Stimulated activated CD4-positive, alpha-beta T cell treated with anti-CD3 and anti-CD28 coated beads, Interleukin-4, amount 100 ng/mL, for 48 hours (primary cell): ENCODE results near the gene PHLDB2.

Experiments
- DNase-seq, 2 donors: peaks; one replicate each; pipeline ENCODE4 v3.0.0-alpha.2; 2020; ENCODE audit warnings: low read depth in 2 of 2

Gene PHLDB2

DNA sequence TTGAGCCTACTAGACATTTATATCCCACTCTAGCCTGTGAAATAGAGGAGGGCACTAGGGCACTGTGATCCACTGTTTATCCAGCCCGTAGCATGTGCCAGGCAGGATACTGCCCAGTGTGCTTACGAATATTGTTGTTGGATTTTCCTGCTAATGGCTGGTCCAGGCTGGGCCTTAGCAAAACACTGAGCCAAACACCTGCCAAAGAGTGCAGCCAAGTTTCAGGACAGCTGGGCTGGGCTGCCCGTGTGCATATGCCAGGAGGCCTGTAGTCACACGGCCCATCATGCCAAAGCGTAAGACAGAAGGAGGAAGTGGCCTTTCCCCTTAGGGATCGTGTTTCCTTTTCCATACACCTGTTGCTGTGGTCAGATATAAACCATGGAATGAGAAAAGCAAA is 65.2 kb downstream of the PHLDB2 start:
- DNase-seq = no peak

GRCh38 chr3:111926266-111926676 is 67.2 kb downstream of the PHLDB2 start:
- no peak for DNase-seq

GRCh38 chr3:111928613-111929012 is 69.5 kb downstream of the PHLDB2 start:
- no peak for DNase-seq

GRCh38 chr3:111929484-111929883 is 70.4 kb downstream of the PHLDB2 start:
- DNase-seq = no peak

DNA sequence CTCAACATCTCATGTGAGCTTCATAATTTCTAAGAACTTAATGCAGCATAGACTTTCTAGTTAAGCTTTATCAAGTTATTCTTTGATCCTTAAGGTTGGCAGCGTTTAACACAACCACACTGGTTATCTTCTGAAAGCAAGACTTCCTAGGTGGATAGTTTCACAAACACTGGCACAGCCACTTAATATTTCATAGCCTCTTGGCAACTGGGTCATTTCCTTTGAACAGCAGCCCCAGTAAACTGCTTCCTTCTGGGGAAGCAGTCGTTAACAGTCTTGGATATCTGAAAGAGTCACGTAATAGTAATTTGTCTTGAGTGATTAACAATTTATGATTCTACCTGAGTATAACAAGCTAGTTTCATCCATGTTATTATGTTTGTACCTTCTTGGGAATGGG is 73.9 kb downstream of the PHLDB2 start:
- no peak for DNase-seq

DNA sequence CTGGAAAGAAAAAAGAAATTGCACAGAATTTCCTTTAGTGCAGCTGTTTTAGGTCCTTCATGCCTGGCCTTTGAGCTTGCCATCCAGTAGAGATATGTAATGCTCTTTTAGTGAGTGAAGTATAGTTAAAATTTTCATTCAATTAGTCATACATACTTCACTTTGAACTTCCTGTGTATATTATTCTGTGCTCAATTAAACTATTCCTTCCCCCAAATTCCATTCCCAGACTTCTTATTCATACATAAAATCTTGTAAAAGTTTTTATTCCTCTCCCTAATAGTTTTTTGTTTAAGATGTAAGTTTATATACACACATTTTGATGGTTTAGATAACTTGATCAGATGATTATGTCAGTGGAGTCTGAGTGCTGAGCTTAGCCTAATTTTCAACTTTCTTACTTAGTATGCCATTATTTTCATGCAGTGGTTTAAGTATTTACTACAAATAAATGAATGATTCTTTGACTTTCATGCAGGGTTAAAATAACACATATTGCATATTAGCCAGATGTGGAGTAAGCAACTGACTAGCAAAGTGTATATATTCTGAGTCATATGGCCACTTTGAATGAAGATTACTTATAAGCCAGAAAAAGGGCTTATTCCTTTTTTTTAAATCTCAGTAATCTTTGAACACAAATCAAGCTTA is 77.3 kb downstream of the PHLDB2 start:
- no peak for DNase-seq

DNA sequence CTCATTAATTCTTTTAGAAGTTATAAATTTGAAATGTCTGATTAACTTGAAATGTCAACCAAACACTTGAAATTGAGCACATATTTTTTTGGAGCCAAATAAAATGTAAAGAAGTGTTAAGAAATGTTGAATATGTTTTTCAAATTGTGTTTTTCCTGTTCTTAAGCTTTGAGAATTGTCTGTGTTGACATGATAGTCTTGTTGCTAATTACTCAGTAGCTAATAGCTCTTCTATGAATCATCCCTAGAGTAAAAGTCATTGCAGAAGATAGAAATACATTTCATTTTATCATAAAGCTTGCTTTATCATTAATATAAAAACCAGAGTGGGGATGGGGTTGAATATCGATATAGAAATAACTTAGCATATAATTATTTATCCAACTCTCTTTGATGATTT is 77.9 kb downstream of the PHLDB2 start:
- DNase-seq = no peak

DNA sequence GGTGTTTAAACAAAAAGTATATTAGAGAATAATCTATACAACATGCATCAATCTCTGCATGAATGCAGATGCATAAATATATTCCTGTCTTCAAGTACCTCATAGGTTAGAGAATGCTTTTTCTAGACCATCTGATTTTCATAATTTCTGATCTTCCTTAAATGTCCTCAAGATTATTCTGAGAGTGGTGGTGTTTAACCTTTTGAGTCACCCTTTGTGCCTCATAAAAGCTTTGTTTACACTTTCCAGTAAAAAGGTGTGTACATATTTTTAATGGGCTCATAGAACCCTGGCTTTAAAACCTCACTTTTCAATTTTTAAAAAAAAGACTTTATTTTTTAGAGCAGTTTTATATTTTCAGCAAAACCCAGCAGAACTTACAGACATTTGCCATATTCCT is 78.8 kb downstream of the PHLDB2 start:
- no peak for DNase-seq

GRCh38 chr3:111939873-111940272 is 80.8 kb downstream of the PHLDB2 start:
- DNase-seq = no peak

- no peak for DNase-seq
These were observed 84.5 kb downstream of the PHLDB2 start for GRCh38 chr3:111943533-111943932.

DNA sequence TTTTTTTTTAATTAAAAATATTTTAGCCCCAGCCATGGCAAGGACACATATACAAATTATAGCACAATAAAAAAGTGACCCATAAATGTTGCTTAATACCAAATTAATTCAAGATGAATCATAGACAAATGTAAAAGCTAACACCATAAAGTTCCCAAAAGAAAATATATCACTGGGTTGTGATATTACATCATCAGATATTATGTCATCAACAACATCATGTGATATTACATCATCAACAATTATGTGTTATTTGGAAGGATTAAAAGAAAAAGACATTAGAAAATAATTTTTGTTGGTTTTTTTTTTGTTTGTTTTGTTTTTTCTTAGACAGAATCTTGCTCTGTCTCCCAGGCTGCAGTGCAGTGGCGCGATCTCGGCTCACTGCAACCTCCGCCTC is 85.3 kb downstream of the PHLDB2 start:
- no peak for DNase-seq

DNA sequence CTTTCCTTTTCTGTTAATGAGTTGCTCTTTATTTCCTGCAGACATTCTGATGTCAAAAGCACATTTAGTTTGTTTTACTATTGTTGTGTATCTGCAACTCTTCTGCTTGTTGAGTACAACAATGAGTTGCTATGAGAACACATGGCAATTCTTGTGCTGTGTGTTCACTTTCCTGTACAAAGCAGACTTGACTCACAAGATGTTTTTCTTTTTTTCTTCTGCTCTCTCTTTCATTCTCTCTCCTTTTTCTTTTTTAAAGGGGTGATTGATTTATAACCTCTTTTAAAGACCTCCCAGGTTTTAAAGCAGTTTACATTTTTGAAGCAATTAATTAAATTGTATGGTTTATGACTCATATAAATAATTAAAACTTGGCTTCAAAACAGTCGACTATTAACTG is 88.2 kb downstream of the PHLDB2 start:
- no peak for DNase-seq

- DNase-seq = no peak
These were observed 89.7 kb downstream of the PHLDB2 start for GRCh38 chr3:111948786-111949185.

GRCh38 chr3:111949712-111950111 is 90.6 kb downstream of the PHLDB2 start:
- no peak for DNase-seq

DNA sequence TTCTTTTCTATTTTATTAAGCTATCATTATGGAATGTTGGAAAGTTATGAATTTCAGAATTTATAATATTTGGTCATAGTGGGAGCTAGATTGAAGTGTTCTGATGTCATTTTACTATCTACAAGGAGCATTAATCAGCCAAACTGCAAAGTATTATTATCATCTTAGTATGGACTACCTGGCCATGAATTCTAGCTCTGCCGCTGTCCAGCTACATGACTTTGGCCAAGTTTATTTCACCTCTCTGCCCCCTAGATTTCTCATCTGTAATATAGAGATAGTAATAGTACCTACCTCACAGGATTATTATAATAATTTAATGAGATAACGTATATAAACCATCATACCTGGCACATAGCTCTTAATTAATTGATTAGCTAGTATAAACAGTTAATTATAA is 92.0 kb downstream of the PHLDB2 start:
- no peak for DNase-seq

DNA sequence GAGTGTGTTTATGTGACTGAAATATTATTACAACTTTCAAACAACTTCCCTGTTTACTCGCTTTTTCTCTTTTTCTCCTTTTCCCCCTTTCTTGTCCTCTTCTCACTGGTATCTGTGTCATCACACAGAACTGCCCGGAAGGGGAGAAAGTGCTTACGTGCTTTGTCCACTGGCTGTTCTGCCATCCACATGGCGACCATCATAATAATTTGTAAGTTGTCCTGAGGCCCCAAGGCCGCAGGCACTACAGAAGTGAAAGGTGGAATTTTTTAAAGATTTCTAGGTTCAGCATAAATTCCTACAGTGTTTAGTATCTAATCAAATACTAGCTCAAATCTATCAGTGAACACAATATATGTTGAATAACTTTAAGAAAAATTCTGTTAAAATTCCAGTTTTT is 93.0 kb downstream of the PHLDB2 start:
- no peak for DNase-seq

GRCh38 chr3:111952866-111953450 is 93.9 kb downstream of the PHLDB2 start:
- DNase-seq = no peak

GRCh38 chr3:111954228-111954990 is 95.3 kb downstream of the PHLDB2 start:
- DNase-seq = no peak

- no peak for DNase-seq
These were observed 96.8 kb downstream of the PHLDB2 start for GRCh38 chr3:111955876-111956275.

DNA sequence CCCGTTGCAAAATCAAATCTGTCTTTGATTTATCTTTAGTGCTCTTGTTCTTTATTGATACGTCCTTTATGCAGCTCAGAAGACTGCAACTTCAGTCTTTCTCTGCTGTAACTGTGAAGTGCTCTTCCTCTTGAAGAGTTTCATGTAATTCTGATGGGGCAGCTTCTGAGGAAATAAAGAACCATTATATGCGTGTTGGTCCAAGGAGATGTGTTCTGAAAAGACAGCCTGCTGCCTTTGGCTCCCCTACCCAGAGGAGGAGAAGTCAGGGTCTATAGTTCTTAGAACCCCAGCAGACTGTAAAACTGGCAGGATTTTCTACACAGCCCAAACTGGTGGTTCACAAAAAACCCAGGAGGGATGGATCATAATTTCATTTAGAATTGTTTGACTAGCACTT is 97.4 kb downstream of the PHLDB2 start:
- DNase-seq = no peak

GRCh38 chr3:111956995-111957734 is 98.1 kb downstream of the PHLDB2 start:
- DNase-seq = no peak

DNA sequence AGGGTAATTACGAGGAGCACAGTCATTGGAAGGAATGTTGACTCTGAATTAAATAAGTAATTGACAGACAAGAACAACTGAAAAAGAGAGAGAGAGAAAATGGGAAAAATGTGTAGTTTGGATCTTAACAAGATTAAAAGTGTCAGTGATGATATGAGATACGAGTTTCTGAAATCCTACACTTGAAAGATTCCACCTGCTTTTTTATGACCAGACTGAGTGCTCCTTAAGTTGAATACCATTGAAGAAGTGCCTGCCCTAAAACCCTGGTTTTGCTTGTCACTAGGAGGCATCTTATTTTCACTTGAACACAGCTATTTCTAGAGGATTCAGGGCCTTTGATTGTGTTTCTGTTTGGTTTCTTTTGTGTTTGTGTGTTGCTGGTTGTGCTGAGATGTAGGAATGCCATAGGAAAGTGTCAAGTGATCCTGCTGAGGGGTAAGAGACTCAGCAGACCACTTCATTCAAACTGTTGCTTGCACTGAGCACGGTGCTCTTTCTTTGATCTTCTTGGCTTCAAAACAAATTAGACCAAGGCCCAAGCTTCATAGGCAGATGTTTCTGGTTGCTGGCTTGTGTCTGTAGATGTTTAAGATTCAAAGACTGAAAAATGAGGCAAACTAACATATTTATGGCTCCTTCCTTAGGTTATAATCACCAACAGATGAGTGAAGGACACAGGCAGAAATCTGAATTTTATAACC is 102.5 kb downstream of the PHLDB2 start:
- DNase-seq = no peak
